Cardiac muscle cell (in vitro differentiated cells and primary cell): ENCODE results near the gene INPP5A. TPM values are rescaled to one million over a fixed set of nuclear protein-coding genes. Genes with fewer than 3 reads are reported as not detected.

ENCODE experiments used
- DNase-seq, 2 donors: peaks; one replicate each; pipeline versions ENCODE4 v3.0.0 to v3.0.0-alpha.2; 2010 to 2017; ENCODE audit warnings: low read depth in 1 of 2, low spot score in 1 of 2
- H3K27ac ChIP-seq: fragments of 200-600 bp; sonication (generic); 2 replicates; pipeline ENCODE4 v1.5.1; 2016
- H3K27me3 ChIP-seq: fragments of 200-600 bp; sonication (generic); 2 replicates; pipeline ENCODE4 v1.6.0; 2016; ENCODE audit warnings: control low read depth
- H3K36me3 ChIP-seq: fragments of 200-600 bp; sonication (generic); 2 replicates; pipeline ENCODE4 v1.5.1; 2016; ENCODE audit warnings: control low read depth
- H3K4me1 ChIP-seq: fragments of 200-600 bp; sonication (generic); 2 replicates; pipeline ENCODE4 v1.8.1; 2017; ENCODE audit warnings: low read depth, mild to moderate bottlenecking, mixed run types
- H3K4me3 ChIP-seq: fragments of 200-600 bp; sonication (generic); 2 replicates; pipeline ENCODE4 v1.5.1; 2016; ENCODE audit warnings: mild to moderate bottlenecking
- H3K9me3 ChIP-seq: fragments of 200-600 bp; sonication (generic); 2 replicates; pipeline ENCODE4 v1.5.1; 2017; ENCODE audit warnings: low read depth, mild to moderate bottlenecking, control low read depth
- CTCF ChIP-seq: IDR thresholded peaks from 2 replicates; pipeline ENCODE4 v1.5.1; 2012; ENCODE audit warnings: low read depth, mild to moderate bottlenecking, low read length
- polyA plus RNA-seq: library from polyadenylated mRNA; unstranded; fragments of >200 nt; fragmentation: Nextera tagmentation; extraction: Ambion mirVana; gene quantifications from 2 replicates; pipeline ENCODE4 v1.2.1, GENCODE V29; 2016
- total RNA-seq: library from RNA; depleted of rRNA; stranded (reverse); fragments of >200 nt; gene quantifications from 2 replicates; pipeline ENCODE4 v1.2.3, GENCODE V29; 2016

INPP5A gene
- total and polyA plus RNA-seq, 2 experiments from 2014 or later: 87.0 to 90.4 TPM

GRCh38 chr10:132601567-132601966 lies 64.0 kb downstream of the INPP5A start:
- no peak overlapping the region for H3K27ac ChIP-seq
- peaks cover 2% of the 10 kb centered on the region for H3K4me1 ChIP-seq
- no peaks in the 10 kb centered on the region for H3K9me3 ChIP-seq
- no peak overlapping the region for H3K4me3 ChIP-seq
- TF ChIP-seq CTCF: no peak
- H3K36me3 ChIP-seq: no peaks in the 10 kb centered on the region
- DNase-seq: no peak
- no peaks in the 10 kb centered on the region for H3K27me3 ChIP-seq

GRCh38 chr10:132602614-132603013 lies 65.0 kb downstream of the INPP5A start:
- Histone ChIP-seq H3K27me3 (no peaks in the 10 kb centered on the region), H3K4me3 (no peak overlapping the region), H3K9me3 (no peaks in the 10 kb centered on the region), H3K36me3 (no peaks in the 10 kb centered on the region), H3K27ac (no peak overlapping the region), H3K4me1 (peaks cover 13% of the 10 kb centered on the region)
- no peak for DNase-seq
- no peak for TF ChIP-seq CTCF

- no peaks in the 10 kb centered on the region for H3K27me3 ChIP-seq
Observed at GRCh38 chr10:132603851-132604533, 66.4 kb downstream of the INPP5A start.

GRCh38 chr10:132604686-132605085 lies 67.1 kb downstream of the INPP5A start:
- no peak for TF ChIP-seq CTCF
- Histone ChIP-seq H3K27me3 (no peaks in the 10 kb centered on the region), H3K4me1 (peaks cover 15% of the 10 kb centered on the region), H3K36me3 (no peaks in the 10 kb centered on the region), H3K27ac (no peak overlapping the region), H3K4me3 (no peak overlapping the region), H3K9me3 (no peaks in the 10 kb centered on the region)
- DNase-seq: no peak

More at GRCh38 chr10:132603851-132604533, 66.4 kb downstream of the INPP5A start:
- no peak overlapping the region for H3K27ac ChIP-seq
- H3K4me1 ChIP-seq: peaks cover 15% of the 10 kb centered on the region
- no peaks in the 10 kb centered on the region for H3K9me3 ChIP-seq
- H3K4me3 ChIP-seq: no peak overlapping the region
- no peaks in the 10 kb centered on the region for H3K36me3 ChIP-seq
- no peak for TF ChIP-seq CTCF
- no peak for DNase-seq

- H3K27me3 ChIP-seq: no peaks in the 10 kb centered on the region
- no peak for DNase-seq
- H3K4me3 ChIP-seq: no peak overlapping the region
- H3K36me3 ChIP-seq: no peaks in the 10 kb centered on the region
- no peak for TF ChIP-seq CTCF
- no peaks in the 10 kb centered on the region for H3K9me3 ChIP-seq
- H3K27ac ChIP-seq: no peak overlapping the region
- peaks cover 15% of the 10 kb centered on the region for H3K4me1 ChIP-seq
Observed at GRCh38 chr10:132605390-132605789, 67.8 kb downstream of the INPP5A start.
